Measurements from ENCODE around the gene EYA3.

EYA3 gene

DNA sequence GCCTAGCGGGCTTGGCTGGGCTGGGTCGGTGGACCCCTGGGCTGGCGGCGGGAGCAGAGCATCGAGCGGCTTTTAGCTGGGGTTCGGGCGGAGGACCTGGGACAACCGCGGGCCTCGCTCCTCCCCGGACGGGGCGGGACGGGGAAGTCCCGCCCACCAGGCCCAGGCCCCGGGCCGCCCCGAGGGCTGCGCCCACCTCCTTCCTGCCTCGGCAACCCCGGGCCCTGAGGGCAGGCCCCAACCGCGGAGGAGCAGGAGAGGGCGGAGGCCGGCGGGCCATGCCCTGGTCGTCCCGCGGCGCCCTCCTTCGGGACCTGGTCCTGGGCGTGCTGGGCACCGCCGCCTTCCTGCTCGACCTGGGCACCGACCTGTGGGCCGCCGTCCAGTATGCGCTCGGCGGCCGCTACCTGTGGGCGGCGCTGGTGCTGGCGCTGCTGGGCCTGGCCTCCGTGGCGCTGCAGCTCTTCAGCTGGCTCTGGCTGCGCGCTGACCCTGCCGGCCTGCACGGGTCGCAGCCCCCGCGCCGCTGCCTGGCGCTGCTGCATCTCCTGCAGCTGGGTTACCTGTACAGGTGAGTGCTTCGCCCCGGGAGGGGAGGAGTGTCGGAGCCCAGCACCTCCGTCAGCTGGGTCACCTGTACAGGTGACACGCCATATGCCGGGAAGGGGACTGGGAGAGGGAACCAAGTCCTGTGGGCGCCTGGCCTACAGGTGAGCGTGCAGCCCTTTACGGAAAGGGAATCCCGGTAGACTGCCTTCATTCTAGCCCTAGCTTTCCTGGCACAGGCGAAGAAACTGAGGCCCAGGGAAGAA, 128.4 kb downstream of the EYA3 start, which contains the start of gene XKR8:
XKR8 (plus strand) TSS at position 182 of the 812 bp plus-strand sequence; CDS start at position 279, 97 bp downstream.
- DNase-seq (ENCODE audit: insufficient read length, low spot score) (no peak), FAIRE-seq (no peak)
- TF ChIP-seq, protein P1, sequence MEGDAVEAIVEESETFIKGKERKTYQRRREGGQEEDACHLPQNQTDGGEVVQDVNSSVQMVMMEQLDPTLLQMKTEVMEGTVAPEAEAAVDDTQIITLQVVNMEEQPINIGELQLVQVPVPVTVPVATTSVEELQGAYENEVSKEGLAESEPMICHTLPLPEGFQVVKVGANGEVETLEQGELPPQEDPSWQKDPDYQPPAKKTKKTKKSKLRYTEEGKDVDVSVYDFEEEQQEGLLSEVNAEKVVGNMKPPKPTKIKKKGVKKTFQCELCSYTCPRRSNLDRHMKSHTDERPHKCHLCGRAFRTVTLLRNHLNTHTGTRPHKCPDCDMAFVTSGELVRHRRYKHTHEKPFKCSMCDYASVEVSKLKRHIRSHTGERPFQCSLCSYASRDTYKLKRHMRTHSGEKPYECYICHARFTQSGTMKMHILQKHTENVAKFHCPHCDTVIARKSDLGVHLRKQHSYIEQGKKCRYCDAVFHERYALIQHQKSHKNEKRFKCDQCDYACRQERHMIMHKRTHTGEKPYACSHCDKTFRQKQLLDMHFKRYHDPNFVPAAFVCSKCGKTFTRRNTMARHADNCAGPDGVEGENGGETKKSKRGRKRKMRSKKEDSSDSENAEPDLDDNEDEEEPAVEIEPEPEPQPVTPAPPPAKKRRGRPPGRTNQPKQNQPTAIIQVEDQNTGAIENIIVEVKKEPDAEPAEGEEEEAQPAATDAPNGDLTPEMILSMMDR (IDR thresholded peaks at IDR 0.05; ENCODE audit: insufficient read depth, missing control alignments): peak; percentile 1

DNA sequence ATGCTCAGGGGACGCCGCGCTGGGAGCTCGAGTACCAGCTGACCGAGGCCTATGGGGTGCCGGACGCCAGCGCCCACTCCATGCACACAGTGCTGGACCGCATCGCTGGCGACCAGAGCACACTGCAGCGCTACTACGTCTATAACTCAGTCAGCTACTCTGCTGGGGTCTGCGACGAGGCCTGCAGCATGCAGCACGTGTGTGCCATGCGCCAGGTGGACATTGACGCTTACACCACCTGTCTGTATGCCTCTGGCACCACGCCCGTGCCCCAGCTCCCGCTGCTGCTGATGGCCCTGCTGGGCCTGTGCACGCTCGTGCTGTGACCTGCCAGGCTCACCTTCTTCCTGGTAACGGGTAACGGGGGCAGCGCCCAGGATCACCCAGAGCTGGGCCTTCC, 129.9 kb downstream of the EYA3 start:
- no peak for FAIRE-seq
- TF ChIP-seq, protein P1 (IDR thresholded peaks at IDR 0.05; ENCODE audit: insufficient read depth, missing control alignments): no peak
- no peak for DNase-seq (ENCODE audit: insufficient read length, low spot score)

DNA sequence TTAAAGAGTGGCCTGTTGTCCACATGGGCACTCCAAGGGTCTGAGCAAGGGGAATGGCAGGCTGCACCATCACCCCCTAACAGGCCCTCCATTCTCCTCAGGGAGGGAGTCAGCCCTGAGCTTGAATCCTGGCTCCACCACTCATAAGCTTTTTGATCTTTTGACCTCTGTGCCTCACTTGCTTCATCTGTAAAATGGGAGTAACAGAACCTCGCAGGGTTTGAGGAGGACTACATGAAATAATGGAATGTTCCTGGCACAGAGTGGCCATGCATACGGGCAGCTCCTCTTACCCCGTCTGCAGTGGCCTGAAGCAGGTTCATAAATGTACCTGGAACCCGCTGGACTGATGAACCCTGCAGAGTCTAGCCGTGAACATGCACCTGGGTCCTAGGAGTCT, 130.8 kb downstream of the EYA3 start:
- TF ChIP-seq, protein P1 (IDR thresholded peaks at IDR 0.05; ENCODE audit: insufficient read depth, missing control alignments): no peak
- DNase-seq (ENCODE audit: insufficient read length, low spot score): no peak
- FAIRE-seq: no peak

DNA sequence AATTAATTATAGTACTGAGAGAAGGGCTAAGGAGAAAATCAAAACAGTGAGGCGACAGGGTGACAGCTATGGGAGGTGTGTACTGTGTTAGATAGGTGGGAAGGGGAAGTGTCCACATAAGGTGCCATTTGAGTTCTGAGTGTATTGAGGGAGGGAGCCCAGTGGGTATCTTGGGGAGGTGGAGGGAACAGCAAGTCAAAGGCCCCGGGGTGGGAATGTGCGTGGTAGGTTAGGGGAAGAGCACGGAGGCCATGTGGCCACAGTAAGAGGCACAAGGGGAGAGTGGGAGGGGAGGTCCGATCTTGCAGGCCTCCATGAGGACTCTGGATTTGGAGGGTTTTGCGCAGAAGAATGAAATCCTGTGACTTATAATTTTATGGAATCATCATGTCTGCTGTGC, 131.6 kb downstream of the EYA3 start:
- no peak for DNase-seq (ENCODE audit: insufficient read length, low spot score)
- TF ChIP-seq, protein P1 (IDR thresholded peaks at IDR 0.05; ENCODE audit: insufficient read depth, missing control alignments): no peak
- no peak for FAIRE-seq

DNA sequence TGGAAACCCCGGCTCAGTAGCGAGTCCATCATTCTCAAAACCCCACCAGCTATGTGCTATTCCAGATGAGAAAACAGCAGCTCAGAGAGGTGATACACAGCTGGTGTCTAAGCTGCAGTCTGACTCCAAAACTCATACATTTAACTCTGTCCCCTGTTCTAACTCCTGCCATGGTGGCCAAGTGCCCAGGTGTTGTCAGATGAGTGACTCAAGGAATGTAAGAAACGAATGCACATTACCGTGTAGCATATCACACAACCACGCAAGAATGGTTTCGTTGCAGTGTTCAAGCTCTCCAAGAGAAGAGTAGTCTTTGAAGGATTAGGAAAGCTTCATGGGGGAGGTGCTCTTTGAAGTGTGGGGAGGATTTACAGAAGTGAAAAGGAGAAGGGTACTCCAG, 133.3 kb downstream of the EYA3 start:
- FAIRE-seq: no peak
- no peak for DNase-seq (ENCODE audit: insufficient read length, low spot score)
- TF ChIP-seq, protein P1 (IDR thresholded peaks at IDR 0.05; ENCODE audit: insufficient read depth, missing control alignments): no peak

DNA sequence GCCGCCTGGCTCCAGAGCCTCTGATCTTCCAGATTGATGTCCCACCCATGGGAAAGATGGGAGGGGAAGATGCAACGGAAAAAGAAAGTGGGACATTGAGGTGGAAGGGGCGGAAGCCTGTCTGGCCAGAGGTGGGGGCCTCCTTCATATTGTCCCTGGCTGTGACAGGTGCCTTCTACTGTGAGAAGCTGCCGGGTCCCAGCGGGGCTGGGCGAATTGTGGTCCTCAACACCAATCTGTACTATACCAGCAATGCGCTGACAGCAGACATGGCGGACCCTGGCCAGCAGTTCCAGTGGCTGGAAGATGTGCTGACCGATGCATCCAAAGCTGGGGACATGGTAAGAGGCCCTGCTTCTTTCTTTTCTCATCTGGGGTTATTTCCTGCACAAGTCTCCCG, 134.2 kb downstream of the EYA3 start:
- no peak for FAIRE-seq
- DNase-seq (ENCODE audit: insufficient read length, low spot score): no peak
- TF ChIP-seq, protein P1 (IDR thresholded peaks at IDR 0.05; ENCODE audit: insufficient read depth, missing control alignments): no peak

DNA sequence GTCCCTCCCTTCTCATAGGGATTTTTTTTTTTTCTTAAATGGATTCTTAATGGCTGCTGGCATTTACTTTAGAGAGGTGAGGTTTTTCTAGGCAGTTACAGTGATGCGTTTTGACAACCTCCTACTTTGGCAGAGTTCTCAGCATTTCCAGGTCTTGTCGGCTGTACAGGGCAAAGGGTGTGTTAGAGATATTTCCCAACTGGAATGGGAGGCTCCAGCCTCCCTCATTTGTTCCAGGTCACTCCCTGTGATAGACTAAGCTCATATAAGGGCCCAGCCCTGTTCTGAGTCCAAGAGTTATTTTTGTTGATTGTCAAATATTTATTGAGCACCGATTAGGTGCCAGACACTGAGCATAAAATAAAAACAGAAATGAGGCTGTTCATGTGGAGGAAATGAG, 136.3 kb downstream of the EYA3 start:
- TF ChIP-seq, protein P1 (IDR thresholded peaks at IDR 0.05; ENCODE audit: insufficient read depth, missing control alignments): no peak
- no peak for FAIRE-seq
- no peak for DNase-seq (ENCODE audit: insufficient read length, low spot score)

Measured in D721Med (cell line).